ENCODE data around the gene SYNDIG1. TPM values are rescaled to one million over a fixed set of nuclear protein-coding genes. Genes with fewer than 3 reads are reported as not detected.

SYNDIG1 gene
- total RNA-seq, 1 donor from 2014 or later = 0.19 TPM

GRCh38 chr20:24665741-24666191 lies 196.3 kb downstream of the SYNDIG1 start:
- TF ChIP-seq CTCF (IDR thresholded peaks at IDR 0.05; ENCODE audit: unreplicated experiment) = no peak
- Mint-ChIP-seq H3K36me3 (ENCODE audit: insufficient read depth) (no peaks in the 10 kb centered on the region), H3K27me3 (peaks cover 18% of the 10 kb centered on the region), H3K27ac (no peak overlapping the region), H3K4me1 (ENCODE audit: low read depth) (no peaks in the 10 kb centered on the region), H3K4me3 (ENCODE audit: low read depth) (no peak overlapping the region), H3K9me3 (ENCODE audit: low read depth) (no peaks in the 10 kb centered on the region)
- no peak for DNase-seq (ENCODE audit: low spot score, unreplicated experiment)

- no peak for TF ChIP-seq CTCF (IDR thresholded peaks at IDR 0.05; ENCODE audit: unreplicated experiment)
- Mint-ChIP-seq H3K27me3 (peaks cover 15% of the 10 kb centered on the region), H3K4me3 (ENCODE audit: low read depth) (no peak overlapping the region), H3K27ac (no peak overlapping the region), H3K36me3 (ENCODE audit: insufficient read depth) (no peaks in the 10 kb centered on the region), H3K9me3 (ENCODE audit: low read depth) (no peaks in the 10 kb centered on the region), H3K4me1 (ENCODE audit: low read depth) (no peaks in the 10 kb centered on the region)
- no peak for DNase-seq (ENCODE audit: low spot score, unreplicated experiment)
These were observed 198.4 kb downstream of the SYNDIG1 start for GRCh38 chr20:24667689-24668383.

GRCh38 chr20:24668384-24668702 lies 198.9 kb downstream of the SYNDIG1 start:
- Mint-ChIP-seq H3K27ac (no peak overlapping the region), H3K9me3 (ENCODE audit: low read depth) (no peaks in the 10 kb centered on the region), H3K4me1 (ENCODE audit: low read depth) (no peaks in the 10 kb centered on the region), H3K36me3 (ENCODE audit: insufficient read depth) (no peaks in the 10 kb centered on the region), H3K4me3 (ENCODE audit: low read depth) (no peak overlapping the region), H3K27me3 (peaks cover 9% of the 10 kb centered on the region)
- TF ChIP-seq CTCF (IDR thresholded peaks at IDR 0.05; ENCODE audit: unreplicated experiment) = no peak
- no peak for DNase-seq (ENCODE audit: low spot score, unreplicated experiment)

GRCh38 chr20:24668791-24669190 lies 199.4 kb downstream of the SYNDIG1 start:
- no peak overlapping the region for H3K4me3 Mint-ChIP-seq (ENCODE audit: low read depth)
- no peak overlapping the region for H3K27ac Mint-ChIP-seq
- H3K36me3 Mint-ChIP-seq (ENCODE audit: insufficient read depth) = no peaks in the 10 kb centered on the region
- TF ChIP-seq CTCF (IDR thresholded peaks at IDR 0.05; ENCODE audit: unreplicated experiment) = no peak
- no peaks in the 10 kb centered on the region for H3K4me1 Mint-ChIP-seq (ENCODE audit: low read depth)
- no peak for DNase-seq (ENCODE audit: low spot score, unreplicated experiment)
- H3K9me3 Mint-ChIP-seq (ENCODE audit: low read depth) = no peaks in the 10 kb centered on the region
- H3K27me3 Mint-ChIP-seq = peaks cover 8% of the 10 kb centered on the region

- H3K4me3 Mint-ChIP-seq (ENCODE audit: low read depth) = no peak overlapping the region
- H3K4me1 Mint-ChIP-seq (ENCODE audit: low read depth) = no peaks in the 10 kb centered on the region
- TF ChIP-seq CTCF (IDR thresholded peaks at IDR 0.05; ENCODE audit: unreplicated experiment) = no peak
- peaks cover 6% of the 10 kb centered on the region for H3K27me3 Mint-ChIP-seq
- DNase-seq (ENCODE audit: low spot score, unreplicated experiment) = no peak
- H3K36me3 Mint-ChIP-seq (ENCODE audit: insufficient read depth) = no peaks in the 10 kb centered on the region
- no peak overlapping the region for H3K27ac Mint-ChIP-seq
- no peaks in the 10 kb centered on the region for H3K9me3 Mint-ChIP-seq (ENCODE audit: low read depth)
These were observed 200.3 kb downstream of the SYNDIG1 start for GRCh38 chr20:24669701-24670100.

All from progenitor cell of endocrine pancreas (in vitro differentiated cells).